GM12864 (cell line): ENCODE measurements around the gene TRMT13.
A peak's percentile ranks its signal among the peaks of the same experiment; 100 is the strongest.

Experiments used
- DNase-seq: peaks from one replicate; pipeline ENCODE4 v3.0.0-alpha.2; 2011; ENCODE audit warnings: low read depth
- H3K4me3 ChIP-seq: 2 replicates; pipeline ENCODE4 v1.5.1; 2011; ENCODE audit warnings: mild to moderate bottlenecking, low read depth, low read length, control low read depth
- TF ChIP-seq, protein P1 (sequence below): IDR thresholded peaks from 2 replicates; pipeline ENCODE4 v1.5.1; 2011; ENCODE audit warnings: low read depth, mild to moderate bottlenecking, moderate library complexity, low read length, control low read depth, inconsistent platforms; ENCODE audit errors: missing control alignments

The TRMT13 gene

DNA sequence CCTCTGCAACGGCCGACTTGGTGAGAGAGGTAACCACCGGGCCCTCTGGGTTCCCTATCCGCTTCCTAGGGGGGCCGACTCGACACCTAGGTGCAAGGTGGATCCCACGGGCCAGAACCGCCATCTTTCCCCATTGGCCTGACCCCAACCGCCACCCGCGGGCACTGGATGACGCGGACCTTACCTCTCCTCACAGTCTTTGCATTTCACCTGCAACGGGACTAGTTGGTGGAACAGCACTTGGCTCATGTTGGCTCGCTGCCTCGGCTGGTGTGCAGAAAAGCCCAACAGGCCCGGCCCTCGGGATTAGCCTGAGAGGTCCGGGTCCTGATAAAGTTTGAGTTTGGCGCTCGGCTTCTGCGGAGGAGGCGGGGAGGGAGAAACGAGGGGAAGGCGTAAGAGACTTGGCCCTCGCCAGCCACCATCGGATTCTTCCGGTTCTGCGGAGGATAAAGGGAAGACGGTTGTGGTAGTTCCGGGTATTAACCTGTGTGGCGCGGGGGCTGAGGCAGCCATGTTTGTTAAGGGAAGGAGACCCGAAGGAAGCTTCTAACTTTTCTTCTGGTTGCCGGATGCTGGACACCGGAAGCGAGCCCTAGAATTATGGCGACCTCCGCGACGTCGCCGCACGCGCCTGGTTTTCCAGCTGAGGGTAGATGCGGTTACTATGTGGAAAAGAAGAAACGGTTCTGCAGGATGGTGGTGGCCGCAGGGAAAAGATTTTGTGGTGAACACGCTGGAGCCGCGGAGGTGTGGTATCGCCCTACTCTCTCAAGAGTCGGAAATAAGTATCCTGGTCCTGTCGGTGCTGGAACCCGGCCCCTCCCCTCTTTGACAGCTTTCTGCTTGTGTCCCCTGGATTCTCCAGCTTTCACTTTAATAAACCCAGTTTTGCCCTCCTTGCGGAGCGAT lies at the start of gene TRMT13, which contains the start of gene SASS6:
TSS of gene TRMT13 (plus strand) at position 598 of the 912 bp plus-strand sequence. CDS start at position 604, 6 bp downstream.
TSS of gene SASS6 (minus strand) at position 365 of the 912 bp plus-strand sequence. CDS start at position 249, 116 bp downstream.
- H3K4me3 ChIP-seq: peak within 1 kb of the TSS; percentile 89
- DNase-seq: peak; percentile 97
- TF ChIP-seq, protein P1, sequence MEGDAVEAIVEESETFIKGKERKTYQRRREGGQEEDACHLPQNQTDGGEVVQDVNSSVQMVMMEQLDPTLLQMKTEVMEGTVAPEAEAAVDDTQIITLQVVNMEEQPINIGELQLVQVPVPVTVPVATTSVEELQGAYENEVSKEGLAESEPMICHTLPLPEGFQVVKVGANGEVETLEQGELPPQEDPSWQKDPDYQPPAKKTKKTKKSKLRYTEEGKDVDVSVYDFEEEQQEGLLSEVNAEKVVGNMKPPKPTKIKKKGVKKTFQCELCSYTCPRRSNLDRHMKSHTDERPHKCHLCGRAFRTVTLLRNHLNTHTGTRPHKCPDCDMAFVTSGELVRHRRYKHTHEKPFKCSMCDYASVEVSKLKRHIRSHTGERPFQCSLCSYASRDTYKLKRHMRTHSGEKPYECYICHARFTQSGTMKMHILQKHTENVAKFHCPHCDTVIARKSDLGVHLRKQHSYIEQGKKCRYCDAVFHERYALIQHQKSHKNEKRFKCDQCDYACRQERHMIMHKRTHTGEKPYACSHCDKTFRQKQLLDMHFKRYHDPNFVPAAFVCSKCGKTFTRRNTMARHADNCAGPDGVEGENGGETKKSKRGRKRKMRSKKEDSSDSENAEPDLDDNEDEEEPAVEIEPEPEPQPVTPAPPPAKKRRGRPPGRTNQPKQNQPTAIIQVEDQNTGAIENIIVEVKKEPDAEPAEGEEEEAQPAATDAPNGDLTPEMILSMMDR: no peak

- H3K4me3 ChIP-seq: no peak overlapping the region
- DNase-seq: no peak
- TF ChIP-seq, protein P1: no peak
These were observed 45.6 kb upstream of the TRMT13 start for GRCh38 chr1:100087396-100087795.

DNA sequence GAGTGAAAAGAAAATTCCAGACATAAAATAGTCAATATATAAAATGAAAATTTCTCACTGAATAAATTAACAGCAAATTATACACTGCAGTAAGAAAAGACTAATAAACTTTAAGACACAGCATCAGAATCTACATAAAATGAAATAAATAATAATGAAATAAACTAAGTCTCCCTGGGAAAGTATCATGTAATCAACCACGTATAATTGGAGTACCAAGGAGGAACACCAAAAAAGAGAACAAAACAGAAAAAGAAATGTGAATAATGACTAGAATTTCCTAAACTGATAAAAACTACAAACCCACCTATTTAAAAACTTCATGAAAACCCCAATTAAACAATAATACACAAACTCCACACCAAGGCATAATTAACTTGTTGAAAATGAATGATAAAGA lies 43.9 kb upstream of the TRMT13 start:
- no peak for DNase-seq
- no peak overlapping the region for H3K4me3 ChIP-seq
- TF ChIP-seq, protein P1: no peak

DNA sequence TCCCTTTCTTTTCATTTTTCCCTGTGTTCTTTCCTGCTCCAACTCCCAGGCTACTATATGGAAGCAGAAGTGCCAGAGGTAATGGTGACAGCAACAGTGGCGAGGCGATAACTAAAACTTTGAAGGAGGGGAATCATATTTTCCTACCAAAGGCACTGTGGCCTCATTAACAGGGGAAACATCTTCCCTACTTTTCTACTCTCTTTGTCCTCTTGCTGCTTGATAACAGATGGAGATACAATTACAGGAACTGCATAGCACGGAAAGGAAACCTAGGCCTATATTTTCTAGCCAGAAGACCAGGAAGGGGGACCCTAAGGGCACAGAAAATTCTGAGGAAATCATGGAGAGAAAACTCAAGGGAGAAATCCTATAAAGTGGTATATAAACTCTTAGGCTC lies 42.5 kb upstream of the TRMT13 start:
- no peak for DNase-seq
- H3K4me3 ChIP-seq: no peak overlapping the region
- TF ChIP-seq, protein P1: no peak

GRCh38 chr1:100100202-100100601 lies 32.8 kb upstream of the TRMT13 start:
- no peak overlapping the region for H3K4me3 ChIP-seq
- no peak for DNase-seq
- TF ChIP-seq, protein P1: no peak

- no peak for DNase-seq
- H3K4me3 ChIP-seq: no peak overlapping the region
- TF ChIP-seq, protein P1: no peak
These were observed 31.4 kb upstream of the TRMT13 start for GRCh38 chr1:100101564-100101963.

DNA sequence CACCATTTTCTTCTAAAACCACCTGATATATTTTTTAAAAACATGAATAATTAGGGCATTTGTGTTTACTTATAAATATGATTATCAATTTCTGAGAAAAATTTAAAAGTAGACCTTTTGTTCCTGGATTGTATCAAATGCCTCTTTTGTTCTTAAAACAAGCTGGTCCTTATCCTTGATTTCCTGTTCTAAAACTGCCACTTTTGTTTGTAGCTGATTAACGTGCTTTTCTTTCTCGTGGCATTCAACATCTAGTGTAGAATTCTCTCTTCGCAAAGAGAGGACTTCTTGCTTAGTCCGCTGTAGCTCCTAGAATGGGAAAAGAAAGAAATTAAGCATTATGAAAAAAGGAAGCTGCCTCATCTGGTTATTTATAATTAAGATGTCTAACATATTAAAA lies 25.3 kb upstream of the TRMT13 start:
- no peak overlapping the region for H3K4me3 ChIP-seq
- TF ChIP-seq, protein P1: no peak
- no peak for DNase-seq
